Stimulated activated CD4-positive, alpha-beta T cell treated with anti-CD3 and anti-CD28 coated beads, Interleukin-1b, Interleukin-23, amount 100 ng/mL, for 4 hours (primary cell): ENCODE data around the gene MGAT2.
"Not testable (repeated sequence)": the region's sequence is repeated elsewhere in the genome, so short reads cannot be mapped to it uniquely, and the experiment has no call there.

ENCODE experiments used
- DNase-seq, 2 donors: peaks; one replicate each; pipeline ENCODE4 v3.0.0-alpha.2; 2020; ENCODE audit warnings: low read depth in 2 of 2

The MGAT2 gene

GRCh38 chr14:49654511-49654910, 33.9 kb downstream of the MGAT2 start:
- no peak for DNase-seq

DNA sequence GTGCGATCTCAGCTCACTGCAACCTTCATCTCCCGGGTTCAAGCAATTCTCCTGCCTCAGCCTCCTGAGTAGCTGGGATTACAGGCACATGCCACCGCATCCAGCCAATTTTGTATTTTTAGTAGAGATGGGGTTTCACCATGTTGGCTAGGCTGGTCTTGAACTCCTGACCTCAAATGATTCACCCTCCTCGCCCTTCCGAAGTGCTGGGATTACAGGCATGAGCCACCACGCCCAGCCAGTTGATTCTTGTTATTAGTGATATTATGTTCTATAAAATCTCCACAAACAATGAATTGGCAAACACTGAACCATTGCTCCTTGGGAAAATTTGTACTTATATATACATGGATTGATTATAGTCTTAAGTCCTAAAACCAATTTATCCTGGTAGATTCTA, 36.9 kb downstream of the MGAT2 start:
- DNase-seq, result not testable (repeated sequence)

DNA sequence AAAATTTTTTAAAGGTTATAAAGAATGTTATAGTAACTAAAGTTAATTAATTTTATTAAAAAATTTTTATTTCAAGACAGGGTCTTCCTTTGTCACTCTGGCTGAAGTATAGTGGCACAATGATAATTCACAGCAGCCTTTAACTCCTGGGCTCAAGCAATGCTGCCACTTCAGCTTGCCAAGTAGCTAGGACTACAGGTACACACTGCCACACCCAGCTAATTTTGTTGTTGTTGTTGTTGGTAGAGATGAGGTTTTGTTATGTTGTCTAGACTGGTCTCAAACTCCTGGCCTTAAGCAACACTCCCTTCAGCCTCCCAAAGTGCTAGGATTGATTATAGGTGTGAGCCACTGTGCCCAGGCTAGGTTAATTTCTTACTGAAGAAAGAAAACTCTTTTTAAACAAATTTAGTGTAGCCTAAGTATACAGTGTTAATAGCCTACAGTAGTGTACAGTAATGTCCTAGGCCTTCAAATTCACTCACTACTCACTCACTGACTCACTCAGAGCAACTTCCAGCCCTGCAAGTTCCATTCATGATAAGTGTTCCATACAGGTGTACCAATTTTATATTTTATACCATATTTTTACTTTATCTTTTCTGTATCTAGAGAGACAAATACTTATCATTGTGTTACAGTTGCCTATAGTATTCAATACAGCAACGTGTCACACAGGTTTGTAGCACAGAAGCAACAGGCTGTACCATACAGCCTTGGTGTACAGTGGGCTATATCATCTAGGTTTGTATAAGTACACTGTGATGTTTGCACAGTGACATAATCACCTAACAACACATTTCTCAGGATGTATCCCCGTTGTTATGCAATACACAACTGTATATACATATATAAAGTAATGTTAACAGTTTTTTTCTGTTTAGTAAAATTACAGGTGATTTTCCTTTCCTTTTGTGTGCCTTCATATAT, 39.2 kb downstream of the MGAT2 start:
- no peak for DNase-seq

GRCh38 chr14:49670475-49670874, 49.9 kb downstream of the MGAT2 start:
- no peak for DNase-seq
